ENCODE results near the gene RNF157. TPM values are rescaled to one million over a fixed set of nuclear protein-coding genes. Genes with fewer than 3 reads are reported as not detected.

RNF157 gene
- total and polyA plus RNA-seq, 2 of the 13 experiments (the other 11 are each of a cell fraction or from before 2014, with no cell fraction given) = 0.44 to 1.5 TPM

DNA sequence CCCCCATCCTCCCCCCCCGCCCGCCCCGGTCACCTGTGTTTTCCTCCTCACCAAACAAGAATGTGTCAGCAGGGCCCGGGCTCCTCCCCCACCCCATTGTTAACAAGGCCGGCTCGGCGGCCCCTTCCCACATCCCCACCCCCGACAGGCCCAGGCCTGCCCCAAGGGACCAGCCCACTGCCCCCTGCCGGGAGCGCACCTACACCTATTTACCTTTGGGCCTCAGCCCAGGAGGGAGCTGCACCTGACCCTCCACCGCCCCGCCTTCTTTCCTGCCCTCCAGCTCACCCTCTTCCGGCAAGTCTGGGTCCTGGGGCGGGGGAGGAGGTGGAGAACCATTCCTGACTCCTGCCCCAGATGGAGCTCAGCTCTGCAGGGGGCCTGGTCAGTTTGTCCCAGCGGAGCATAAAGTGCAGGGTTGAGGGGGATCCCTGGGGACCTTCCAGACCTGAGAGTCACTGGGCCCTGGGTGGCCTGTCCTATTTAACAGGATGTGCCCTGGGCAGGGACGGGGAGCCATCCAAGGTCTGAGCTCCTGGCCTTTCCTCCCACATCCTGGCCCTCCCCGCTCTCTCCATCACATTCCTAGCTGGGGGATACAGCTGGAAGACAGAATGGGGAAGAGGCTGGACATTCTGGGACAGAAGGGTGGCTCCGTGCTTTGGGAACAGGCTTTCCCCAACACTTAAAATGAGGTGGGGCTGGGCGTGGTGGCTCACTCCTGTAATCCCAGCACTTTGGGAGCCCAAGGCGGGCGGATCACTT lies 107.5 kb downstream of the RNF157 start (continued):
- no peak for TF ChIP-seq ZMAT3 (CRISPR knock-in tag; conservative IDR thresholded peaks at IDR 0.05)
- 0 out of 2 replicates have a peak, but pooled peaks have one; percentile 8 for TF ChIP-seq SIX4 (CRISPR knock-in tag; IDR thresholded peaks at IDR 0.05)
- TF ChIP-seq, protein P1, sequence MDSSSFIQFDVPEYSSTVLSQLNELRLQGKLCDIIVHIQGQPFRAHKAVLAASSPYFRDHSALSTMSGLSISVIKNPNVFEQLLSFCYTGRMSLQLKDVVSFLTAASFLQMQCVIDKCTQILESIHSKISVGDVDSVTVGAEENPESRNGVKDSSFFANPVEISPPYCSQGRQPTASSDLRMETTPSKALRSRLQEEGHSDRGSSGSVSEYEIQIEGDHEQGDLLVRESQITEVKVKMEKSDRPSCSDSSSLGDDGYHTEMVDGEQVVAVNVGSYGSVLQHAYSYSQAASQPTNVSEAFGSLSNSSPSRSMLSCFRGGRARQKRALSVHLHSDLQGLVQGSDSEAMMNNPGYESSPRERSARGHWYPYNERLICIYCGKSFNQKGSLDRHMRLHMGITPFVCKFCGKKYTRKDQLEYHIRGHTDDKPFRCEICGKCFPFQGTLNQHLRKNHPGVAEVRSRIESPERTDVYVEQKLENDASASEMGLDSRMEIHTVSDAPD (CRISPR knock-in tag; IDR thresholded peaks at IDR 0.05) = no peak
- no peak for TF ChIP-seq NFE2L2 (IDR thresholded peaks at IDR 0.05; ENCODE audit: low read length)
- TF ChIP-seq PAX8 (CRISPR knock-in tag; IDR thresholded peaks at IDR 0.05; ENCODE audit: borderline replicate concordance) = no peak
- TF ChIP-seq KDM6A (CRISPR knock-in tag; IDR thresholded peaks at IDR 0.05; ENCODE audit: low read depth) = no peak; the same call in 1 of the 2 replicates
- TF ChIP-seq HIVEP1 (CRISPR knock-in tag; IDR thresholded peaks at IDR 0.05) = peak; percentile 2; the same call in 1 of the 2 replicates
- TF ChIP-seq ZIK1 (CRISPR knock-in tag; IDR thresholded peaks at IDR 0.05; ENCODE audit: borderline replicate concordance, low read depth) = 0 out of 2 replicates have a peak, but pooled peaks have one; percentile 31
- TF ChIP-seq, protein P2, sequence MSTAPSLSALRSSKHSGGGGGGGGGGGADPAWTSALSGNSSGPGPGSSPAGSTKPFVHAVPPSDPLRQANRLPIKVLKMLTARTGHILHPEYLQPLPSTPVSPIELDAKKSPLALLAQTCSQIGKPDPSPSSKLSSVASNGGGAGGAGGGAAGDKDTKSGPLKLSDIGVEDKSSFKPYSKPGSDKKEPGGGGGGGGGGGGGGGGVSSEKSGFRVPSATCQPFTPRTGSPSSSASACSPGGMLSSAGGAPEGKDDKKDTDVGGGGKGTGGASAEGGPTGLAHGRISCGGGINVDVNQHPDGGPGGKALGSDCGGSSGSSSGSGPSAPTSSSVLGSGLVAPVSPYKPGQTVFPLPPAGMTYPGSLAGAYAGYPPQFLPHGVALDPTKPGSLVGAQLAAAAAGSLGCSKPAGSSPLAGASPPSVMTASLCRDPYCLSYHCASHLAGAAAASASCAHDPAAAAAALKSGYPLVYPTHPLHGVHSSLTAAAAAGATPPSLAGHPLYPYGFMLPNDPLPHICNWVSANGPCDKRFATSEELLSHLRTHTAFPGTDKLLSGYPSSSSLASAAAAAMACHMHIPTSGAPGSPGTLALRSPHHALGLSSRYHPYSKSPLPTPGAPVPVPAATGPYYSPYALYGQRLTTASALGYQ (CRISPR knock-in tag; IDR thresholded peaks at IDR 0.05) = no peak; the same call in 1 of the 2 replicates
- no peak for TF ChIP-seq ZC3H4 (CRISPR knock-in tag; IDR thresholded peaks at IDR 0.05; ENCODE audit: borderline replicate concordance)
- TF ChIP-seq ZNF569 (CRISPR knock-in tag; IDR thresholded peaks at IDR 0.05; ENCODE audit: borderline replicate concordance) = no peak
- TF ChIP-seq ATRX (CRISPR knock-in tag; IDR thresholded peaks at IDR 0.05; ENCODE audit: borderline replicate concordance) = no peak
- TF ChIP-seq, protein P3, sequence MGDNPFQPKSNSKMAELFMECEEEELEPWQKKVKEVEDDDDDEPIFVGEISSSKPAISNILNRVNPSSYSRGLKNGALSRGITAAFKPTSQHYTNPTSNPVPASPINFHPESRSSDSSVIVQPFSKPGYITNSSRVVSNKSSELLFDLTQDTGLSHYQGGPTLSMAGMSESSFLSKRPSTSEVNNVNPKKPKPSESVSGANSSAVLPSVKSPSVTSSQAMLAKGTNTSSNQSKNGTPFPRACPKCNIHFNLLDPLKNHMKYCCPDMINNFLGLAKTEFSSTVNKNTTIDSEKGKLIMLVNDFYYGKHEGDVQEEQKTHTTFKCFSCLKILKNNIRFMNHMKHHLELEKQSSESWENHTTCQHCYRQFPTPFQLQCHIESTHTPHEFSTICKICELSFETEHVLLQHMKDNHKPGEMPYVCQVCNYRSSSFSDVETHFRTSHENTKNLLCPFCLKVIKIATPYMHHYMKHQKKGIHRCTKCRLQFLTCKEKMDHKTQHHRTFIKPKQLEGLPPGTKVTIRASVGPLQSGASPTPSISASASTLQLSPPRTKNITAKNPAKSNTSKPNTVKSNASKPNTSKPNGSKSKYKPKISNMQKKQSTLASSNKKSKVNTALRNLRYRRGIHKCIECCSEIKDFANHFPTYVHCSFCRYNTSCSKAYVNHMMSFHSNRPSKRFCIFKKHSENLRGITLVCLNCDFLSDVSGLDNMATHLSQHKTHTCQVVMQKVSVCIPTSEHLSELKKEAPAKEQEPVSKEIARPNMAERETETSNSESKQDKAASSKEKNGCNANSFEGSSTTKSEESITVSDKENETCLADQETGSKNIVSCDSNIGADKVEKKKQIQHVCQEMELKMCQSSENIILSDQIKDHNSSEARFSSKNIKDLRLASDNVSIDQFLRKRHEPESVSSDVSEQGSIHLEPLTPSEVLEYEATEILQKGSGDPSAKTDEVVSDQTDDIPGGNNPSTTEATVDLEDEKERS (CRISPR knock-in tag; IDR thresholded peaks at IDR 0.05) = no peak
- TF ChIP-seq JDP2 (CRISPR knock-in tag; IDR thresholded peaks at IDR 0.05; ENCODE audit: borderline replicate concordance) = no peak; the same call in 1 of the 2 replicates
- peak; percentile 63; the same call in 1 of the 2 replicates for TF ChIP-seq ZNF331 (CRISPR knock-in tag; IDR thresholded peaks at IDR 0.05)
- TF ChIP-seq PHF21A (CRISPR knock-in tag; IDR thresholded peaks at IDR 0.05) = peak; percentile 90
- TF ChIP-seq SP2 (CRISPR knock-in tag; IDR thresholded peaks at IDR 0.05) = no peak
- TF ChIP-seq RFXANK (CRISPR knock-in tag; IDR thresholded peaks at IDR 0.05) = no peak
- TF ChIP-seq ZBTB3 (CRISPR knock-in tag; IDR thresholded peaks at IDR 0.05; ENCODE audit: borderline replicate concordance, low read depth) = no peak
- no peak for TF ChIP-seq TOPORS (CRISPR knock-in tag; IDR thresholded peaks at IDR 0.05)
- TF ChIP-seq TBL1XR1 (IDR thresholded peaks at IDR 0.05; ENCODE audit: borderline replicate concordance, low read length, partially characterized antibody) = no peak
- TF ChIP-seq NAIF1 (CRISPR knock-in tag; IDR thresholded peaks at IDR 0.05; ENCODE audit: borderline replicate concordance) = no peak
- TF ChIP-seq ZNF543 (CRISPR knock-in tag; IDR thresholded peaks at IDR 0.05) = 0 out of 2 replicates have a peak, but pooled peaks have one; percentile 30
- no peak for TF ChIP-seq ZFP82 (CRISPR knock-in tag; IDR thresholded peaks at IDR 0.05; ENCODE audit: borderline replicate concordance)
- TF ChIP-seq FIP1L1 (IDR thresholded peaks at IDR 0.05; ENCODE audit: borderline replicate concordance, insufficient read depth, low read depth, low read length) = no peak
